T-helper 2 cell treated with Interferon-gamma antibody and Interleukin-4, amounts not matched to agents 5 μg/mL and 100 μg/mL, for 36 hours (primary cell): ENCODE results near the gene TSEN34.

Source experiments
- DNase-seq: peaks from one replicate; pipeline ENCODE4 v3.0.0; 2021; ENCODE audit warnings: low spot score
- H3K27ac Mint-ChIP-seq: one replicate; pipeline ENCODE4 v1.8.0; 2021; ENCODE audit warnings: mild to moderate bottlenecking, mixed read lengths
- H3K27me3 Mint-ChIP-seq: one replicate; pipeline ENCODE4 v1.8.0; 2021; ENCODE audit warnings: low read depth, mixed read lengths
- H3K36me3 Mint-ChIP-seq: one replicate; pipeline ENCODE4 v1.8.0; 2021; ENCODE audit warnings: low read depth, mixed read lengths
- H3K4me1 Mint-ChIP-seq: one replicate; pipeline ENCODE4 v1.8.0; 2021; ENCODE audit warnings: low read depth, mixed read lengths
- H3K4me3 Mint-ChIP-seq: one replicate; pipeline ENCODE4 v1.8.0; 2022; ENCODE audit warnings: mild to moderate bottlenecking, moderate library complexity, mixed read lengths
- H3K9me3 Mint-ChIP-seq: one replicate; pipeline ENCODE4 v1.8.0; 2021; ENCODE audit warnings: mixed read lengths

Gene TSEN34

DNA sequence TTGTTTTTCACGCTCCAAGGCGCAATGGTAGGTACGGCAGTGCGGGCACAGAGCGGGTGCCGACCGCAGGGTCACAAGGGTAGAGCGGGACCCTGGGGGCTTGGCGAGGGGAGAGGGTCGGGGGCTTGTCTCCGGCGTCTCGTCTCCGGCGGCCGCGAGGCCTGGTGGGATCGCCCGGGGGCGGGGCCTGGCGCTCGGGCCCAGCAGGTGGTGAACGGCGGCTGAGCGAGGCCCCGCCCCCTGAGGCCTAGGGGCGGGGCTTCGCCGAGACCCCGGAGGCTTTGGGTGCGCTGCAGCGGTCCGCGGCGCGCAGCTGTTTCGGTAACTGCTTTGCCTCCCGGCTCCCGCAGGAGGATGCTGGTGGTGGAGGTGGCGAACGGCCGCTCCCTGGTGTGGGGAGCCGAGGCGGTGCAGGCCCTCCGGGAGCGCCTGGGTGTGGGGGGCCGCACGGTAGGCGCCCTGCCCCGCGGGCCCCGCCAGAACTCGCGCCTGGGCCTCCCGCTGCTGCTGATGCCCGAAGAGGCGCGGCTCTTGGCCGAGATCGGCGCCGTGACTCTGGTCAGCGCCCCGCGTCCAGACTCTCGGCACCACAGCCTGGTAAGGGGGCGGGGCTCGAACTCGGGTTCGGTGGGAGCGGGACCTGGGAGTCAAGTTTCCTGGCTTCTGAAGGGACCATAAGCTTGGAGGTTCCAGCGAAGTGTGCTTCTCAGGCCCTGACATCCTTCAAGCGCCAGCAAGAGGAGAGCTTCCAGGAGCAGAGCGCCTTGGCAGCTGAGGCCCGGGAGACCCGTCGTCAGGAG is at the start of gene TSEN34:
Gene TSEN34 (plus strand): TSS at position 298 of the 800 bp plus-strand sequence. CDS start 57 bp downstream, at position 355.
- Mint-ChIP-seq H3K4me3 (peak within 1 kb of the TSS; percentile 88), H3K27ac (peak within 1 kb of the TSS; percentile 99), H3K9me3 (no peaks in the 10 kb centered on the region), H3K4me1 (peaks cover 32% of the 10 kb centered on the region), H3K36me3 (peaks cover 24% of the 10 kb centered on the region), H3K27me3 (no peaks in the 10 kb centered on the region)
- DNase-seq, result peak; percentile 90

DNA sequence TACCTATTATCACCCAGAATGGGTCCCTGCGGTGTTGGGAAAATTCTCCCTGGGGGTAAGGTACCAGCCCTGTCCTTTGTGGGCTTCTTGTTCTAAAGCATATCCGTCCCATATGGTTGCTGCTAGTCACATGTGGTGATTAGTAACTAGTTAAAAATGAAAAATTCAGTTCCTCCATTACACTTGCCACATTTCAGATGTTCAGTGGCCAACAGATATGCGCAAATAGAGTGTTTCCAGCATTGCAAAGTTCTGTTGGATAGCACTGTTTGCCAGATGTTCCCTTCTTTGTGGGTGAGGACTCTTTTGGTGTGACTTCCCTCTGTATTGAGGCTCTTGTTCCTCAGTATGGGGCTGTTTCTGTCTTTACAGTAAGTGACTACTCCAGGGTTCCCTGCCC is 49.8 kb upstream of the TSEN34 start:
- no peaks in the 10 kb centered on the region for H3K9me3 Mint-ChIP-seq
- H3K4me1 Mint-ChIP-seq, result peaks cover 29% of the 10 kb centered on the region
- H3K27me3 Mint-ChIP-seq, result no peaks in the 10 kb centered on the region
- no peak overlapping the region for H3K27ac Mint-ChIP-seq
- no peak overlapping the region for H3K4me3 Mint-ChIP-seq
- peaks cover 52% of the 10 kb centered on the region for H3K36me3 Mint-ChIP-seq
- DNase-seq, result no peak

DNA sequence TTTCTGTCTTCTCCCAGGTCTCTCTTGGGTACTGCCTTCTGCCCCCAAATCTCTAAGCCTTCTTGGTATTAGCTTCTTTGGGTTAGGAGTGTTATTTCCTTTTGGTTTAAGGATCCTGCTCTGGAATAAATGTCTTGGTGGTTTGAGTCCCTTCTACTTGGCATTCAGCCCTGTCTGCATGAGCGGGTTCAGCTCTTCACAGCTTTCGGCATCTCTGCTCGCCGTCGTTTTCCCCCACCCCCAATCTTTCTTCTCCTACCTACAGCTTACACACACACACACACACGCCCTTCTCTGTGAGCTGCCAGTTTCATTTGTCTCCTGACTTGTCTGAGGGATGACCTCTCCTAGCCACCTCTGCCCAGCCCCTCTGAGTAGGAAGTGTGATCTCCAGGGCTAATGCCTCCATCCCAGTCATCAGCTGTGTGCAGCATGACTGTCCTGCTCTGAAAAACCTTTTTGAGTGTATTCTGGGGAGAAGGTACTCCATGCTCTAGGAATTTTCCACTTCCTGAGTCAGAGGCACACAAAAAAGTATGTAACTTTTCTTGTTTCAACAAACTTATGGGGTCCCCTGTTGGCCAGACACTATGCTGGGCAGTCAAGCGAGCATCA is 48.8 kb upstream of the TSEN34 start:
- peaks cover 26% of the 10 kb centered on the region for H3K4me1 Mint-ChIP-seq
- no peaks in the 10 kb centered on the region for H3K9me3 Mint-ChIP-seq
- no peak overlapping the region for H3K4me3 Mint-ChIP-seq
- peaks cover 61% of the 10 kb centered on the region for H3K36me3 Mint-ChIP-seq
- no peaks in the 10 kb centered on the region for H3K27me3 Mint-ChIP-seq
- H3K27ac Mint-ChIP-seq, result peak overlapping the region; percentile 24
- DNase-seq, result no peak

DNA sequence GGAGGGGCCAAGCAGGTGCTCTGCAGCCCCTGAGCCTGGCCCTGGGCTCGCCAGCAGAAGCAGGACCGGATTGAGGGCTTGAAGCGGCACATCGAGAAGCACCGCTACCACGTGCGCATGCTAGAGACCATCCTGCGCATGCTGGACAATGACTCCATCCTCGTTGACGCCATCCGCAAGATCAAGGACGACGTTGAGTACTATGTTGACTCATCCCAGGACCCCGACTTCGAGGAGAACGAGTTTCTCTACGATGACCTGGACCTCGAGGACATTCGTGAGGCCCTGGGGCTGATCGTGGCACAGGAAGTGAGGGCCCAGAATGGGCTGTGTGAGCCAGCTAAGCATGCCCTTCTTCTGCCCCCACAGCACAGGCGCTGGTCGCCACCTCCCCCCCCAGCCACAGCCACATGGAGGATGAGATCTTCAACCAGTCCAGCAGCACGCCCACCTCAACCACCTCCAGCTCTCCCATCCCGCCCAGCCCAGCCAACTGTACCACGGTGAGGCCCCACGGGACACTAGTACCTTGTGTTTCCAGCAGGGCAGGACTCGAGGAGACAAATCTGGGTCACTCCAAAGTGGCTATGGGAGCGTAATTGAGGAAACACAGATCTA is 45.5 kb upstream of the TSEN34 start:
- Mint-ChIP-seq H3K9me3 (no peaks in the 10 kb centered on the region), H3K4me1 (peaks cover 10% of the 10 kb centered on the region), H3K27ac (no peak overlapping the region), H3K36me3 (peaks cover 70% of the 10 kb centered on the region), H3K27me3 (no peaks in the 10 kb centered on the region), H3K4me3 (no peak overlapping the region)
- DNase-seq, result no peak

DNA sequence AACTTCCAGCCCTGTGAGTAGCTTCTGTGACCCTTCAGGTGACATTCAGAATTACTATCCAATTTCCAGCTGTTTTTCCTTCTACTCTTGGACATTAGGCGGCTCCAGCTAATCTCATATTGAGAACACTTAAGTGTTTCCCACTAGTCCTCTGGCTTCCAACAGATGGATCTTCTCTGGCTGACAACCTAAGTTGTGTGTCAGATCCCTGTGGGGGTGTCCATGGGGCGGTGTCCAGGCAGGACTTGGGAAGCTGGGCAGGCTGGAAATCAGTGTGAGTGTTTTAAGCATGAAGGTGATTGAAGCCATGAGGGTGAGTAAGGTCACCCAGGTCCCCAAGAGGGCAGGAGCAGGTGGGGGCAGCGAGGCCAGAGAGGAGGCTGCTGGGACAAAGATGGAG is 43.4 kb upstream of the TSEN34 start:
- Mint-ChIP-seq H3K27ac (no peak overlapping the region), H3K4me1 (no peaks in the 10 kb centered on the region), H3K27me3 (no peaks in the 10 kb centered on the region), H3K4me3 (no peak overlapping the region), H3K9me3 (no peaks in the 10 kb centered on the region), H3K36me3 (peaks cover 70% of the 10 kb centered on the region)
- no peak for DNase-seq

DNA sequence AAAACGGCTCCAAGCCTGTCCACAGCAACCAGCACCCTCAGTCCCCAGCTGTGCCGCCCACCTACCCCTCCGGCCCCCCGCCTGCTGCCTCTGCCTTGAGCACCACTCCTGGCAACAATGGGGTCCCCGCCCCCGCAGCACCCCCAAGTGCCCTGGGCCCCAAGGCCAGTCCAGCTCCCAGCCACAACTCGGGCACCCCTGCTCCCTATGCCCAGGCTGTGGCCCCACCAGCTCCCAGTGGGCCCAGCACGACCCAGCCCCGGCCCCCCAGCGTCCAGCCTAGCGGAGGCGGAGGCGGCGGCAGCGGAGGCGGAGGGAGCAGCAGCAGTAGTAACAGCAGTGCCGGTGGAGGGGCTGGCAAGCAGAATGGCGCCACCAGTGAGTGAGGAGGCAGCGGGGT is 43.0 kb upstream of the TSEN34 start:
- no peak for DNase-seq
- Mint-ChIP-seq H3K36me3 (peaks cover 67% of the 10 kb centered on the region), H3K27ac (no peak overlapping the region), H3K27me3 (no peaks in the 10 kb centered on the region), H3K4me1 (no peaks in the 10 kb centered on the region), H3K9me3 (no peaks in the 10 kb centered on the region), H3K4me3 (no peak overlapping the region)

DNA sequence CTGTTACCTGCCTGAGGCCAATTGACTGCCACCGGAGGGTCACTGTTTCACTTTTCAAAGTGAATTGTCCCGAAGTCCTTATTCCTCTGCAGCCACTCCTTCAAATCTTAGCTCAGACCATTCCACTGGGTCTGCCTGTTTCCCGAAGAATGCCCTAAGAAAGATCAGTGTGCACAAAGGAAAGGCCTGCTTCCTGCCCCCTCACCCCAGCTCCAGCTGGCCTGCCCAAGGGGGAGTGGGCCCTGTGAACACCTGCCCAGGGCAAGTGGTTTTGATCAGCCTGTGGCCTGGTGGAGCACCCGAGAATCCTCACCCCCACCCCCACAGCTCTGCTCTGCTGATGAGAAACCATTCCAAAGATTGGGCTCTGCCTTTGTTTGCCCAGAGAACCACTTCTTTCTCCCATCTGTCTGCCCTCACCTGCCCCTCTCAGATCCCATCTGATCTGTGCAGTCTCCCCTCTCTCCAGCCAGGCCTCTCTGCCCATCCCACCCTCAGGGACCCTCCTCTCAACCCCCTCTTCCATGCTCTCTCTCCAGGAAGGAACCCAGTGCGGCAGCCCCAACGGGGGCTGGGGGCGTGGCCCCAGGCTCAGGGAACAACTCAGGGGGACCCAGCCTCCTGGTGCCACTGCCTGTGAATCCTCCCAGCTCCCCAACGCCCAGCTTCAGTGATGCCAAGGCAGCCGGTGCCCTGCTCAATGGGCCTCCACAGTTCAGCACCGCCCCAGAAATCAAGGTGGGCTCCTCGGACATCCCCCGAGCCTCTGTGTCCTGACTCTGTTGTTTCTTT is 41.9 kb upstream of the TSEN34 start:
- no peak for DNase-seq
- Mint-ChIP-seq H3K4me3 (no peak overlapping the region), H3K36me3 (peaks cover 67% of the 10 kb centered on the region), H3K9me3 (no peaks in the 10 kb centered on the region), H3K4me1 (peaks cover 2% of the 10 kb centered on the region), H3K27me3 (no peaks in the 10 kb centered on the region), H3K27ac (no peak overlapping the region)

DNA sequence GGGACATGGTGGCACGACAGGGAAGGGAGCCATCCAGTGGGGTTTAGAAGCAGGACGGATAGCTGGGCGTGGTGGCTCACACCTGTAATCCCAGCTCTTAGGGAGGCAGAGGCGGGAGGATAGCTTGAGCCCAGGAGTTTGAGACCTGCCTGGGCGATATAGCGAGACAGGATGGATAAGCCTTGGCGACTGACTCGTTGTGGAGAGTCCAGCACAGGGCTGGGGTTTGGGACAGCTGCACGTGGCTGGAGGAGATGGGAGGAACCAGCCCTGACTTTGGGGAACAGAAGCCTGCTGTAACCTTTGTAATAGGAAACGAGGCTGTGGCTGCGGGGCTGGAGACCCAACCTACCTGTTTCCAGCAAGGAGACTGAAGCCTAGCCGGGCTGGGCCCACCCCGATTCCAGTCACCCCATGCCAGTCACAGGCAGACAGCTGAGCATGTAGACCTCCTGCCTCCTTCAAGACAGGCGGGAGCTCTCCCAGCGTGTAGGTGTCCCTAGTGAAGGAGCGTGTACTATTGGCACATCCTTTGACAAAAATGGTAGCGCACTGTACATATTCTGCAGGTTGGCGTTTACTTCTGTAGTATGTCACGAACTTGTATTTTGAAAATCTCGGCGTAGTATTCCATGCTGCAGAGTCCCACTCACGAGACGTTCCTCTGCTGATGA is 39.6 kb upstream of the TSEN34 start:
- Mint-ChIP-seq H3K4me3 (no peak overlapping the region), H3K9me3 (no peaks in the 10 kb centered on the region), H3K27ac (peak overlapping the region; percentile 45), H3K27me3 (no peaks in the 10 kb centered on the region), H3K4me1 (peaks cover 13% of the 10 kb centered on the region), H3K36me3 (peaks cover 66% of the 10 kb centered on the region)
- DNase-seq, result no peak

DNA sequence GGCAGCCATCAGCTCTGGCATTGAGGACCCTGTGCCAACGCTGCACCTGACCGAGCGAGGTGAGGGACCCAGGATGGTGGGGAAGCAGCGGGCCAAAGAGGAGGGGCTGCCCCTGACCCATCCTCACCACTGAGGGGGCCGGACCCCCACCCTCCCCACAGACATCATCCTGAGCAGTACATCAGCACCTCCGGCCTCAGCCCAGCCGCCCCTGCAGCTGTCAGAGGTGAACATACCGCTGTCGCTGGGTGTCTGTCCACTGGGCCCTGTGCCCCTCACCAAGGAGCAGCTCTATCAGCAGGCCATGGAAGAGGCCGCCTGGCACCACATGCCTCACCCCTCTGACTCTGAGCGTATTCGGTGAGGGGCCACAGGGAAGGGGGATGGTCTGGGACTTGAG is 38.8 kb upstream of the TSEN34 start:
- no peaks in the 10 kb centered on the region for H3K27me3 Mint-ChIP-seq
- H3K36me3 Mint-ChIP-seq, result peaks cover 63% of the 10 kb centered on the region
- H3K9me3 Mint-ChIP-seq, result no peaks in the 10 kb centered on the region
- H3K27ac Mint-ChIP-seq, result no peak overlapping the region
- no peak for DNase-seq
- H3K4me1 Mint-ChIP-seq, result peaks cover 16% of the 10 kb centered on the region
- H3K4me3 Mint-ChIP-seq, result no peak overlapping the region

DNA sequence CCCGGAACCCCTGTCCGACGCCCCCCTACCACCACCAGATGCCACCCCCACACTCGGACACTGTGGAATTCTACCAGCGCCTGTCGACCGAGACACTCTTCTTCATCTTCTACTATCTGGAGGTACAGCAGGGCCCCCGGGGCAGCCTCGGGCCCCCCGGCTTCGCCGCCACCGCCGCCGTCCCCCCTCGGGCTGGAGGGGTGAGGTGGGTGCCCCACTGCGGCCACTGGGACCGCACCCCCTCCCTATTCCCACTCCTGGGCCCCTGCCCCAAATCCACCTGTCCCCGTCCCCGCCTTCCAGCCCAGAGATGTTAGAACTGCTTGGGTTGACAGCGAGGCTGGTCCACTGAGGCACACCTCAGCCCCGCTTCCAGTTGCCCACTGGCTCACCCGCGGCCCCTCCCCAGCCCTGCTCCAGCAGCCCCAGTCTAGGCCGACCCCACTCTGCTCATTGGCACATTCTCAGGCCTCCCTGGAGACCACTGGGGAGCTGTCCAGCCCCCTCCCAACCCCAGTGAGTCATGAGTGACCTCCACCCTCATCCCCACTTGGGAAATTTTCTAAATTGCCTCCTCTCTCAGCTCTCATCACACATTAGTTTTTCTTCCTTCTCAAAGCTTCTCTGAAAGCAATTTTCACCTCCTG is 38.1 kb upstream of the TSEN34 start:
- Mint-ChIP-seq H3K4me1 (peaks cover 17% of the 10 kb centered on the region), H3K36me3 (peaks cover 61% of the 10 kb centered on the region), H3K4me3 (no peak overlapping the region), H3K9me3 (no peaks in the 10 kb centered on the region), H3K27me3 (no peaks in the 10 kb centered on the region), H3K27ac (peak overlapping the region; percentile 57)
- no peak for DNase-seq

DNA sequence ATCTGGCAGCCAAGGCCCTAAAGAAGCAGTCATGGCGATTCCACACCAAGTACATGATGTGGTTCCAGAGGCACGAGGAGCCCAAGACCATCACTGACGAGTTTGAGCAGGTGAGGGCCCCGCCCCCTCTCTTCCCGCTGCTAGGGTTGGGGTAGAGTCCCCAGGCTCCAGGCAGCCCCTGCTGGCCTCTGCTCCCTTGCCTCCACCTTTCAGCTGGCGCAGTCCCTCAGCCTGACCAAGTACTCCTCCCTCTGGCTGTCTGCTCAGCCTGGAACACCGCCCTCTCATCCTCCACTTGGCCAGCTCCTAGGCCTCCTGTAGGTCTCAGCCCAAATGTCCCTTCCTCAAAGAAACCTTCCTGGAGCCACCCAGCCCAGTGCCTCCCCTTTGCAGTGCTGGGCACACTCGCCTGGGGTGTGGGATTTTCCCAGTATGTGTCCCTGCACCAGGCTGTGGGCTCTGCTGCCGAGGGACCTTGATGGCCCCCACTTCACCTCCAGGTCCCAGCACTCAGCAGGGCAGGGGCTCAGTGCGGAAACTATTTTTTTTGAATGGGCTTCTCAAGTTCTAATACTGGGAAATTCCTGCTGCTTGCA is 37.3 kb upstream of the TSEN34 start:
- no peak for DNase-seq
- H3K27me3 Mint-ChIP-seq, result no peaks in the 10 kb centered on the region
- H3K4me3 Mint-ChIP-seq, result no peak overlapping the region
- peak overlapping the region; percentile 26 for H3K27ac Mint-ChIP-seq
- H3K4me1 Mint-ChIP-seq, result peaks cover 24% of the 10 kb centered on the region
- peaks cover 60% of the 10 kb centered on the region for H3K36me3 Mint-ChIP-seq
- no peaks in the 10 kb centered on the region for H3K9me3 Mint-ChIP-seq

DNA sequence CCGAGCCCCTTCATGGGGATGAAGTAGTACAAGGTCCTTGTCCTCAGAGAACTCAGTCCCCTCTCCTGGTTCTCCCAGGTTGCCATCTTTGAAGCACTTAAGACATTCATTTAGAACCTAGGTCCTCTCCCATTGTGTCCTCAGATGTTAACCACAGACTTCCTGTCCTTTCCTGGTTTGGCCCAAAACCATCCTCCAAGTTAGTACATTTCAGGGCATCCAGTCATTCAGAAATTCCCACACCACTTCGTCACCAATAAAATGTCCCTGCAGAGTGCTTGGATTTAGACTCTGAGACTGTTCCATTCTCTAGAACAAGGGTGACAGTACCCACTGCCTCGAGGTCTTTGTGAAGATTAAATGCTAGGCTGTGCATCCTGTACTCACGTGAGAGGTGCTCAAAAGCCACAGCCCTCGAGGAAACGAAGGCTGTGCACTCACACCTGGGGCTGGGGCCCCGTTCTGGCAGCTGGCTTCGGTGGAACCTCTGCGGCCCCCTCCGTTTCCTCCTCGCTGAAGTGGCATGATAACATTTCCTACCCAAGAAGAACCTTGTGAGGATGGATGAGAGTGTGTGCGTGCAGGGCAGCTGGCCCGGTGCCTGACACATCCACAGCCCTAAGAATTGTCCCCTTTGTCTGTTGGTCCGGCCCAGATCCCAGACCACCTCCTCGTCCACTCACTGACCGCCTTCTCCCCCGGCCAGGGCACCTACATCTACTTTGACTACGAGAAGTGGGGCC is 36.3 kb upstream of the TSEN34 start:
- peaks cover 54% of the 10 kb centered on the region for H3K36me3 Mint-ChIP-seq
- no peak overlapping the region for H3K4me3 Mint-ChIP-seq
- DNase-seq, result no peak

More for the DNA sequence above, 36.3 kb upstream of the TSEN34 start:
- Mint-ChIP-seq H3K27me3 (no peaks in the 10 kb centered on the region), H3K4me1 (peaks cover 26% of the 10 kb centered on the region), H3K9me3 (no peaks in the 10 kb centered on the region), H3K27ac (peak overlapping the region; percentile 65)
